ENCODE results near the gene NRXN3. TPM values are rescaled to one million over a fixed set of nuclear protein-coding genes. Genes with fewer than 3 reads are reported as not detected.

The NRXN3 gene
- total and polyA plus RNA-seq, 2 experiments from 2014 or later: 1.0 to 1.8 TPM

DNA sequence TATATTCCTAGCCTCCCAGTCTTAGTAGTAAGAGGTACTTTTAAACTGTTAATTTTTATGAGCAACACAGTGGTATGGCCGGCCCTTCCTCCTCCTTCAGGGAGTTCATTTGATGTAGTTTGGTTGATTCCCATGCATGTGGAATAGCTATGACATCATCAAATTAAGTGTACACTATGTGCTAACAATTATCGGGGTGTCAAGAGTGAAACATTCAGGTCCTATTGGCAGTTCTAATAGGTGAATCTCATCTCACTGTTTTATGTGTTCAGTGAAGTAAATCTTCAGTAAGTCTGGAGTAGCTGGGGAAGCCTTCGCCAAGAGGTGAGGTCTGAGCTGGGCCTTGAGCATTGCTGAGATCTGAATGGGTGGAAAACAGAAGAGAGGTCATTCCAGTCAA lies 1384.6 kb downstream of the NRXN3 start (continued):
- no peak for TF ChIP-seq ZNF331 (CRISPR knock-in tag; IDR thresholded peaks at IDR 0.05; ENCODE audit: low read depth)
- no peak for TF ChIP-seq STAT1 (IDR thresholded peaks at IDR 0.05; ENCODE audit: unreplicated experiment)
- TF ChIP-seq CREB1 (CRISPR knock-in tag; IDR thresholded peaks at IDR 0.05; ENCODE audit: low read depth): no peak
- TF ChIP-seq NANOG (IDR thresholded peaks at IDR 0.05; ENCODE audit: borderline replicate concordance): no peak
- TF ChIP-seq JUNB (IDR thresholded peaks at IDR 0.05; ENCODE audit: unreplicated experiment): no peak
- TF ChIP-seq POLR2AphosphoS5 (IDR thresholded peaks at IDR 0.05; ENCODE audit: low read depth): no peak
- TF ChIP-seq, protein P1, sequence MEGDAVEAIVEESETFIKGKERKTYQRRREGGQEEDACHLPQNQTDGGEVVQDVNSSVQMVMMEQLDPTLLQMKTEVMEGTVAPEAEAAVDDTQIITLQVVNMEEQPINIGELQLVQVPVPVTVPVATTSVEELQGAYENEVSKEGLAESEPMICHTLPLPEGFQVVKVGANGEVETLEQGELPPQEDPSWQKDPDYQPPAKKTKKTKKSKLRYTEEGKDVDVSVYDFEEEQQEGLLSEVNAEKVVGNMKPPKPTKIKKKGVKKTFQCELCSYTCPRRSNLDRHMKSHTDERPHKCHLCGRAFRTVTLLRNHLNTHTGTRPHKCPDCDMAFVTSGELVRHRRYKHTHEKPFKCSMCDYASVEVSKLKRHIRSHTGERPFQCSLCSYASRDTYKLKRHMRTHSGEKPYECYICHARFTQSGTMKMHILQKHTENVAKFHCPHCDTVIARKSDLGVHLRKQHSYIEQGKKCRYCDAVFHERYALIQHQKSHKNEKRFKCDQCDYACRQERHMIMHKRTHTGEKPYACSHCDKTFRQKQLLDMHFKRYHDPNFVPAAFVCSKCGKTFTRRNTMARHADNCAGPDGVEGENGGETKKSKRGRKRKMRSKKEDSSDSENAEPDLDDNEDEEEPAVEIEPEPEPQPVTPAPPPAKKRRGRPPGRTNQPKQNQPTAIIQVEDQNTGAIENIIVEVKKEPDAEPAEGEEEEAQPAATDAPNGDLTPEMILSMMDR (conservative IDR thresholded peaks at IDR 0.05; ENCODE audit: low read depth in 2 of 2): no peak
- TF ChIP-seq ZNF114 (CRISPR knock-in tag; IDR thresholded peaks at IDR 0.05): no peak
- TF ChIP-seq, protein P2, sequence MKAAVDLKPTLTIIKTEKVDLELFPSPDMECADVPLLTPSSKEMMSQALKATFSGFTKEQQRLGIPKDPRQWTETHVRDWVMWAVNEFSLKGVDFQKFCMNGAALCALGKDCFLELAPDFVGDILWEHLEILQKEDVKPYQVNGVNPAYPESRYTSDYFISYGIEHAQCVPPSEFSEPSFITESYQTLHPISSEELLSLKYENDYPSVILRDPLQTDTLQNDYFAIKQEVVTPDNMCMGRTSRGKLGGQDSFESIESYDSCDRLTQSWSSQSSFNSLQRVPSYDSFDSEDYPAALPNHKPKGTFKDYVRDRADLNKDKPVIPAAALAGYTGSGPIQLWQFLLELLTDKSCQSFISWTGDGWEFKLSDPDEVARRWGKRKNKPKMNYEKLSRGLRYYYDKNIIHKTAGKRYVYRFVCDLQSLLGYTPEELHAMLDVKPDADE (IDR thresholded peaks at IDR 0.05): no peak

DNA sequence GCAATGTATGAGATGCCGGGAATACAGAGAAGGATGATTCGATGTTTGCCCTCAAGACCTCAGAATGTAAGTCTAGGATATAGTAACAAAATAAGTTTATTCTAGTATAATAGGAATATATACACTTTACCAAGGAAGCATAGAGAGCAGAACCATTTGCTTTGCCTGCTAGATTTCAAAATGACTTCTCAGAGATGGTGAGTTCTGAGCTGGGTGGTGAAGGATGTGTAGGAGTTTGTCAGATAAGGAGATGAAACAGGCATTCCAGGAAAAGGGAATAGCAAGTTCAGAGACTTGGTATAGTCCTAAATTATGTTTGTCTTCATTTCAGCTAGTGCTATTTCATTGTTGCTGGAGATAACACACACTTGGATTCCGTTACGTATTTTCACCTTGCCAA lies 1385.3 kb downstream of the NRXN3 start:
- H2AFZ ChIP-seq: no peak overlapping the region
- H3K27me3 Mint-ChIP-seq (ENCODE audit: insufficient read depth, low read depth, poor library complexity): no peaks in the 10 kb centered on the region
- H3K79me2 ChIP-seq (replicated peaks; ENCODE audit: insufficient read depth): no peaks in the 10 kb centered on the region
- no peaks in the 10 kb centered on the region for H4K20me1 ChIP-seq (replicated peaks; ENCODE audit: insufficient read depth)
- DNase-seq (ENCODE audit: low spot score) (no peak), ATAC-seq (no peak)
- no peak overlapping the region for H3K27ac Mint-ChIP-seq
- H3K4me3 ChIP-seq: no peak overlapping the region
- H3K27me3 ChIP-seq (ENCODE audit: insufficient read depth): no peaks in the 10 kb centered on the region
- H3F3A ChIP-seq (replicated peaks; ENCODE audit: low read depth): no peaks in the 10 kb centered on the region
- H3K4me3 Mint-ChIP-seq: no peak overlapping the region
- no peaks in the 10 kb centered on the region for H3K9me3 Mint-ChIP-seq
- H3K4me2 ChIP-seq: no peak overlapping the region
- no peaks in the 10 kb centered on the region for H3K36me3 ChIP-seq (ENCODE audit: insufficient read depth)
- no peaks in the 10 kb centered on the region; the same call in 1 of the 2 replicates for H3K9me2 ChIP-seq (ENCODE audit: insufficient read depth)
- TF ChIP-seq NANOG (IDR thresholded peaks at IDR 0.05; ENCODE audit: borderline replicate concordance) (no peak), JUNB (IDR thresholded peaks at IDR 0.05; ENCODE audit: unreplicated experiment) (no peak), STAT1 (IDR thresholded peaks at IDR 0.05; ENCODE audit: unreplicated experiment) (no peak), ZNF331 (CRISPR knock-in tag; IDR thresholded peaks at IDR 0.05; ENCODE audit: low read depth) (no peak), ZNF114 (CRISPR knock-in tag; IDR thresholded peaks at IDR 0.05) (no peak), POLR2AphosphoS5 (IDR thresholded peaks at IDR 0.05; ENCODE audit: low read depth) (no peak), EZH2phosphoT487 (IDR thresholded peaks at IDR 0.05; ENCODE audit: unreplicated experiment) (no peak)
- TF ChIP-seq, protein P3, sequence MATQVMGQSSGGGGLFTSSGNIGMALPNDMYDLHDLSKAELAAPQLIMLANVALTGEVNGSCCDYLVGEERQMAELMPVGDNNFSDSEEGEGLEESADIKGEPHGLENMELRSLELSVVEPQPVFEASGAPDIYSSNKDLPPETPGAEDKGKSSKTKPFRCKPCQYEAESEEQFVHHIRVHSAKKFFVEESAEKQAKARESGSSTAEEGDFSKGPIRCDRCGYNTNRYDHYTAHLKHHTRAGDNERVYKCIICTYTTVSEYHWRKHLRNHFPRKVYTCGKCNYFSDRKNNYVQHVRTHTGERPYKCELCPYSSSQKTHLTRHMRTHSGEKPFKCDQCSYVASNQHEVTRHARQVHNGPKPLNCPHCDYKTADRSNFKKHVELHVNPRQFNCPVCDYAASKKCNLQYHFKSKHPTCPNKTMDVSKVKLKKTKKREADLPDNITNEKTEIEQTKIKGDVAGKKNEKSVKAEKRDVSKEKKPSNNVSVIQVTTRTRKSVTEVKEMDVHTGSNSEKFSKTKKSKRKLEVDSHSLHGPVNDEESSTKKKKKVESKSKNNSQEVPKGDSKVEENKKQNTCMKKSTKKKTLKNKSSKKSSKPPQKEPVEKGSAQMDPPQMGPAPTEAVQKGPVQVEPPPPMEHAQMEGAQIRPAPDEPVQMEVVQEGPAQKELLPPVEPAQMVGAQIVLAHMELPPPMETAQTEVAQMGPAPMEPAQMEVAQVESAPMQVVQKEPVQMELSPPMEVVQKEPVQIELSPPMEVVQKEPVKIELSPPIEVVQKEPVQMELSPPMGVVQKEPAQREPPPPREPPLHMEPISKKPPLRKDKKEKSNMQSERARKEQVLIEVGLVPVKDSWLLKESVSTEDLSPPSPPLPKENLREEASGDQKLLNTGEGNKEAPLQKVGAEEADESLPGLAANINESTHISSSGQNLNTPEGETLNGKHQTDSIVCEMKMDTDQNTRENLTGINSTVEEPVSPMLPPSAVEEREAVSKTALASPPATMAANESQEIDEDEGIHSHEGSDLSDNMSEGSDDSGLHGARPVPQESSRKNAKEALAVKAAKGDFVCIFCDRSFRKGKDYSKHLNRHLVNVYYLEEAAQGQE (IDR thresholded peaks at IDR 0.05; ENCODE audit: unreplicated experiment): no peak
- TF ChIP-seq, protein P1 (conservative IDR thresholded peaks at IDR 0.05; ENCODE audit: low read depth in 2 of 2): no peak
- H3K4me1 Mint-ChIP-seq: peaks cover 25% of the 10 kb centered on the region
- H3K36me3 Mint-ChIP-seq (ENCODE audit: low read depth): no peaks in the 10 kb centered on the region
- H3K4me1 ChIP-seq (ENCODE audit: insufficient read depth): 0 out of 2 replicates have a peak, but pooled peaks cover 4% of the 10 kb centered on the region
- no peak overlapping the region for H3K27ac ChIP-seq (ENCODE audit: low read depth)

All from GM23338 (cell line).